Measurements from ENCODE around the gene NUDT1. TPM values are rescaled to one million over a fixed set of nuclear protein-coding genes. Genes with fewer than 3 reads are reported as not detected.

NUDT1 gene
- total RNA-seq, 1 donor from 2014 or later: 32.2 TPM

GRCh38 chr7:2281541-2281940, 39.5 kb downstream of the NUDT1 start:
- H3K27ac Mint-ChIP-seq: peak overlapping the region; percentile 55
- H3K36me3 Mint-ChIP-seq: peaks cover 3% of the 10 kb centered on the region
- no peak for TF ChIP-seq CTCF (conservative IDR thresholded peaks at IDR 0.05)
- peak overlapping the region; percentile 28 for H3K4me3 Mint-ChIP-seq
- H3K27me3 Mint-ChIP-seq: no peaks in the 10 kb centered on the region
- no peak for DNase-seq (ENCODE audit: extremely low spot score, unreplicated experiment)
- peaks cover 20% of the 10 kb centered on the region for H3K4me1 Mint-ChIP-seq (ENCODE audit: unreplicated experiment)
- H3K9me3 Mint-ChIP-seq: no peaks in the 10 kb centered on the region

GRCh38 chr7:2282185-2282751, 40.2 kb downstream of the NUDT1 start:
- H3K4me1 Mint-ChIP-seq (ENCODE audit: unreplicated experiment): peaks cover 20% of the 10 kb centered on the region
- H3K27me3 Mint-ChIP-seq: no peaks in the 10 kb centered on the region
- no peaks in the 10 kb centered on the region for H3K36me3 Mint-ChIP-seq
- H3K4me3 Mint-ChIP-seq: peak overlapping the region; percentile 12
- no peaks in the 10 kb centered on the region for H3K9me3 Mint-ChIP-seq
- H3K27ac Mint-ChIP-seq: peak overlapping the region; percentile 55
- no peak for DNase-seq (ENCODE audit: extremely low spot score, unreplicated experiment)
- no peak for TF ChIP-seq CTCF (conservative IDR thresholded peaks at IDR 0.05)

- no peak for TF ChIP-seq CTCF (conservative IDR thresholded peaks at IDR 0.05)
- H3K27ac Mint-ChIP-seq: no peak overlapping the region
- no peak overlapping the region for H3K4me3 Mint-ChIP-seq
- no peaks in the 10 kb centered on the region for H3K27me3 Mint-ChIP-seq
- no peaks in the 10 kb centered on the region for H3K36me3 Mint-ChIP-seq
- H3K9me3 Mint-ChIP-seq: no peaks in the 10 kb centered on the region
- H3K4me1 Mint-ChIP-seq (ENCODE audit: unreplicated experiment): peaks cover 20% of the 10 kb centered on the region
- no peak for DNase-seq (ENCODE audit: extremely low spot score, unreplicated experiment)
Observed at GRCh38 chr7:2283074-2283473, 41.0 kb downstream of the NUDT1 start.

GRCh38 chr7:2287745-2288144, 45.7 kb downstream of the NUDT1 start:
- Mint-ChIP-seq H3K27me3 (no peaks in the 10 kb centered on the region), H3K27ac (no peak overlapping the region), H3K4me1 (ENCODE audit: unreplicated experiment) (no peaks in the 10 kb centered on the region), H3K36me3 (peaks cover 3% of the 10 kb centered on the region), H3K9me3 (no peaks in the 10 kb centered on the region), H3K4me3 (no peak overlapping the region)
- TF ChIP-seq CTCF (conservative IDR thresholded peaks at IDR 0.05): no peak
- no peak for DNase-seq (ENCODE audit: extremely low spot score, unreplicated experiment)

- Mint-ChIP-seq H3K4me1 (ENCODE audit: unreplicated experiment) (no peaks in the 10 kb centered on the region), H3K9me3 (no peaks in the 10 kb centered on the region), H3K27ac (no peak overlapping the region), H3K27me3 (no peaks in the 10 kb centered on the region), H3K4me3 (no peak overlapping the region), H3K36me3 (peaks cover 3% of the 10 kb centered on the region)
- no peak for DNase-seq (ENCODE audit: extremely low spot score, unreplicated experiment)
- no peak for TF ChIP-seq CTCF (conservative IDR thresholded peaks at IDR 0.05)
Observed at GRCh38 chr7:2288503-2288902, 46.5 kb downstream of the NUDT1 start.
